Spleen (tissue), 11 donors: Measurements from ENCODE around the gene FASTKD3. TPM values are rescaled to one million over a fixed set of nuclear protein-coding genes. Genes with fewer than 3 reads are reported as not detected.

Source experiments
- DNase-seq: peaks from one replicate; pipeline ENCODE4 v3.0.0-alpha.2; 2020
- H3K27ac ChIP-seq, 8 donors: fragments of 200-600 bp; sonication (generic) in 7 of 8; 1 replicate in 4 of 8; 2 replicates in 4 of 8; pipeline versions ENCODE4 v1.5.0 to v1.8.0; 2016 to 2021; ENCODE audit warnings: inconsistent platforms in 4 of 8, mild to moderate bottlenecking in 4 of 8, moderate library complexity in 1 of 8
- H3K27me3 ChIP-seq, 7 donors: fragments of 200-600 bp; sonication (generic) in 6 of 7; replicated peaks in 1 of 7; 1 replicate in 4 of 7; 2 replicates in 3 of 7; pipeline versions ENCODE4 v1.5.0 to v1.8.0; 2016 to 2021; ENCODE audit warnings: inconsistent platforms in 3 of 7, mild to moderate bottlenecking in 1 of 7
- H3K36me3 ChIP-seq, 6 donors: fragments of 200-600 bp; sonication (generic) in 5 of 6; 1 replicate in 4 of 6; 2 replicates in 2 of 6; pipeline versions ENCODE4 v1.5.0 to v1.8.0; 2016 to 2021; ENCODE audit warnings: inconsistent platforms in 2 of 6
- H3K4me1 ChIP-seq, 6 donors: fragments of 200-600 bp; sonication (generic) in 5 of 6; 1 replicate in 3 of 6; 2 replicates in 3 of 6; pipeline versions ENCODE4 v1.5.0 to v1.8.0; 2016 to 2021; ENCODE audit warnings: inconsistent platforms in 3 of 6
- H3K4me3 ChIP-seq, 8 donors: fragments of 200-600 bp; sonication (generic) in 7 of 8; 1 replicate in 4 of 8; 2 replicates in 4 of 8; pipeline versions ENCODE4 v1.5.0 to v1.8.0; 2016 to 2021; ENCODE audit warnings: inconsistent platforms in 4 of 8, mild to moderate bottlenecking in 4 of 8, moderate library complexity in 2 of 8
- H3K9me3 ChIP-seq, 8 donors: fragments of 200-600 bp; sonication (generic) in 7 of 8; 1 replicate in 4 of 8; 2 replicates in 4 of 8; pipeline versions ENCODE4 v1.5.0 to v1.8.0; 2016 to 2021; ENCODE audit warnings: inconsistent platforms in 4 of 8
- POLR2A ChIP-seq, 3 donors: fragments of 450-650 bp; IDR thresholded peaks; one replicate each; pipeline ENCODE4 v1.5.1; 2017; ENCODE audit warnings: antibody characterized with exemption in 3 of 3, mild to moderate bottlenecking in 1 of 3
- POLR2AphosphoS5 ChIP-seq, 3 donors: sonication (generic); formaldehyde crosslinking; IDR thresholded peaks; one replicate each; pipeline ENCODE4 v1.5.1; 2017; ENCODE audit warnings: antibody characterized with exemption in 3 of 3
- WGBS, 5 donors: extraction: QIAGEN DNeasy Blood & Tissue Kit in 3 of 5; methylation state at CpG; one replicate each; pipeline versions ENCODE4 v1.1.5 to v1.1.7; 2013 to 2018; 5-methylcytosine and 5-hydroxymethylcytosine counted together
- intact Hi-C: fragments of 100-400 bp; cut with DNase I; formaldehyde crosslinking; loops from one replicate; pipeline ENCODE4 v1.15.0; 2023; ENCODE audit warnings: low total_unique reads
- polyA plus RNA-seq, 3 donors: library from polyadenylated mRNA; stranded (reverse); fragments of 200-250 nt; gene quantifications; one replicate each; pipeline ENCODE4 v1.2.1, GENCODE V29; 2013
- total RNA-seq, 7 donors: library from RNA; depleted of rRNA in 3 of 7; stranded (reverse); fragments of >200 nt in 3 of 7; fragmentation: NEBNext Ultra II Directional in 4 of 7; extraction: Animal tissue kit (Norgen Biotek cat#: 25700) in 4 of 7; gene quantifications; one replicate each; pipeline versions ENCODE4 v1.1.0 to v1.2.1, GENCODE V29; 2016 to 2021
- TF ChIP-seq, protein P1 (sequence below), 11 experiments: fragments of 200-600 bp in 7 of 11; fragments of 450-650 bp in 4 of 11; sonication (generic) in 4 of 11; IDR thresholded peaks in 8 of 11; conservative IDR thresholded peaks in 3 of 11; 1 replicate in 7 of 11; 2 replicates in 4 of 11; pipeline versions ENCODE4 v1.4.0 to v1.8.0; 2016 to 2021; ENCODE audit warnings: antibody characterized with exemption in 11 of 11, inconsistent platforms in 4 of 11, mild to moderate bottlenecking in 1 of 11
- donor health status: healthy with polysubstance abuse.
- donor health status: DM: no; HTN: no; CAD: no; lungs with moderate emphysema.
- donor health status: DM: no; HTN: no; CAD: no.
- donor health status: Bipolar disorder and iron deficiency.
- donor health status: healthy.
- donor health status: DM: no; HTN: no; CAD: no.
- donor health status: DM: yes; HTN: yes; CAD: no.

FASTKD3 gene
- total and polyA plus RNA-seq, 10 donors: 8.6 to 19.1 (median 13.7) TPM

DNA sequence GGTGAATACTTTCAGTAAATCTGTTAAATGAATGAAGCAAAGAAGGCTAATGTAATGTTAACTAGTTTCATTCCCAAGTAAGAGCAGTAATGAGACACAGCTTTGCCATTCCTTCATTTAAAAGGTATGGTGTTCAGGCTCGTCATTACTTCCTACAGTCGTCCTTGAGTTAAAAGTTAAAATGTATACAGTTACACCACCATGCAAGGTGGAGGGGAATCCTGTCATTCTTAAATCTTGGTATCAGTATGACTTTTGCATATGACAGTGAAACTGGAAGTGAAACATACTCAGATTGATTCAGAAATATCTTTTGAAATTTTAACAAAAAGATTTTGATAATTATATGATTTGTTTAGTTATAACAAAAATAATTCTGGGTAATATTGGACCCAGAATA lies 26.0 kb upstream of the FASTKD3 start:
- Histone ChIP-seq H3K27me3 (no peaks in the 10 kb centered on the region), H3K4me3 (no peak overlapping the region), H3K4me1 (no peaks in the 10 kb centered on the region), H3K36me3 (peaks cover 0 to 100% (median 86%) of the 10 kb centered on the region in 6 donors), H3K9me3 (no peaks in the 10 kb centered on the region), H3K27ac (no peak overlapping the region)
- WGBS, 5 donors: 59 to 70% (median 66%) methylated on average over 2 of the region's 2 CpGs
- intact Hi-C loops: no loop called here
- no peak for TF ChIP-seq POLR2AphosphoS5 (IDR thresholded peaks at IDR 0.05)
- TF ChIP-seq POLR2A (IDR thresholded peaks at IDR 0.05): no peak
- TF ChIP-seq, protein P1, sequence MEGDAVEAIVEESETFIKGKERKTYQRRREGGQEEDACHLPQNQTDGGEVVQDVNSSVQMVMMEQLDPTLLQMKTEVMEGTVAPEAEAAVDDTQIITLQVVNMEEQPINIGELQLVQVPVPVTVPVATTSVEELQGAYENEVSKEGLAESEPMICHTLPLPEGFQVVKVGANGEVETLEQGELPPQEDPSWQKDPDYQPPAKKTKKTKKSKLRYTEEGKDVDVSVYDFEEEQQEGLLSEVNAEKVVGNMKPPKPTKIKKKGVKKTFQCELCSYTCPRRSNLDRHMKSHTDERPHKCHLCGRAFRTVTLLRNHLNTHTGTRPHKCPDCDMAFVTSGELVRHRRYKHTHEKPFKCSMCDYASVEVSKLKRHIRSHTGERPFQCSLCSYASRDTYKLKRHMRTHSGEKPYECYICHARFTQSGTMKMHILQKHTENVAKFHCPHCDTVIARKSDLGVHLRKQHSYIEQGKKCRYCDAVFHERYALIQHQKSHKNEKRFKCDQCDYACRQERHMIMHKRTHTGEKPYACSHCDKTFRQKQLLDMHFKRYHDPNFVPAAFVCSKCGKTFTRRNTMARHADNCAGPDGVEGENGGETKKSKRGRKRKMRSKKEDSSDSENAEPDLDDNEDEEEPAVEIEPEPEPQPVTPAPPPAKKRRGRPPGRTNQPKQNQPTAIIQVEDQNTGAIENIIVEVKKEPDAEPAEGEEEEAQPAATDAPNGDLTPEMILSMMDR (IDR thresholded peaks at IDR 0.05 in 8 of 11, conservative IDR thresholded peaks at IDR 0.05 in 3 of 11): no peak
- DNase-seq: no peak

DNA sequence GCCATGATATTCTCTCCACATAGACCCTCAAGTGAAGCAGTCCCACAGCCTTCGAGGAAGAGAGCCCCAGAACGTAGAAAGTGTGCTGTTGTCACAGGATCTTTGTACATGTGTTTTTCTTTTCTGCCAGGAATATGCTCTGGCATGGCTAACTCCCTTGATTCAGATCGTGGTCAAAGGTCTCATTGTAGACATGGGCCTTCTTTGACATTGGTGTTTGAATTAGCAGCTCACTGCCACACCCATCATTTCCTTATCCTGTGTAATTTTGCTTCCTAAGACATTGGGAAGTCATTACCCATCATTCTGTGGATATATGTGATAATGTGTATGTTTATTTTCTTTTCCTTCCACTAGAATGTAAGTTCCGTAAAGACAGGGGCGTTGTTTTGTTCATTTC lies 25.6 kb upstream of the FASTKD3 start:
- peak overlapping the region in 1 of 8 donors; percentile 4 for H3K27ac ChIP-seq
- WGBS, 5 donors: 75 to 82% (median 80%) methylated on average over 5 of the region's 5 CpGs
- H3K4me1 ChIP-seq: no peaks in the 10 kb centered on the region
- intact Hi-C loops: no loop called here
- DNase-seq: no peak
- TF ChIP-seq POLR2A (IDR thresholded peaks at IDR 0.05) (no peak), POLR2AphosphoS5 (IDR thresholded peaks at IDR 0.05) (no peak)
- TF ChIP-seq, protein P1 (IDR thresholded peaks at IDR 0.05 in 8 of 11, conservative IDR thresholded peaks at IDR 0.05 in 3 of 11): no peak
- peaks cover 0 to 100% (median 86%) of the 10 kb centered on the region in 6 donors for H3K36me3 ChIP-seq
- no peaks in the 10 kb centered on the region for H3K27me3 ChIP-seq
- no peaks in the 10 kb centered on the region for H3K9me3 ChIP-seq
- H3K4me3 ChIP-seq: no peak overlapping the region

DNA sequence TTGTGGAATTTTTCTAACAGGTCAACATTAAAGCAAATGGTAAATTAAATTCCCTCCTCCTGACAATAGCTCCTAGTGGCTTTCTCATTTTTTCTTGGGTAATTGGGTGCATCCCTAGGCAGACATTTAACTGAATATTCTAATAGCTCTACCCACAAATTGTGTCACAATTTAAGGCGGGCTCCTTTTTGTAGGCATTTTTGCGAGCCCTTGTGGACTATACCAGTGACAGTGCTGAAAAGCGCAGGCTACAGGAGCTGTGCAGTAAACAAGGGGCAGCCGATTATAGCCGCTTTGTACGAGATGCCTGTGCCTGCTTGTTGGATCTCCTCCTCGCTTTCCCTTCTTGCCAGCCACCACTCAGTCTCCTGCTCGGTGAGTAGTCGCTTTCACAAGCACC lies 20.1 kb upstream of the FASTKD3 start:
- no peak overlapping the region for H3K27ac ChIP-seq

DNA sequence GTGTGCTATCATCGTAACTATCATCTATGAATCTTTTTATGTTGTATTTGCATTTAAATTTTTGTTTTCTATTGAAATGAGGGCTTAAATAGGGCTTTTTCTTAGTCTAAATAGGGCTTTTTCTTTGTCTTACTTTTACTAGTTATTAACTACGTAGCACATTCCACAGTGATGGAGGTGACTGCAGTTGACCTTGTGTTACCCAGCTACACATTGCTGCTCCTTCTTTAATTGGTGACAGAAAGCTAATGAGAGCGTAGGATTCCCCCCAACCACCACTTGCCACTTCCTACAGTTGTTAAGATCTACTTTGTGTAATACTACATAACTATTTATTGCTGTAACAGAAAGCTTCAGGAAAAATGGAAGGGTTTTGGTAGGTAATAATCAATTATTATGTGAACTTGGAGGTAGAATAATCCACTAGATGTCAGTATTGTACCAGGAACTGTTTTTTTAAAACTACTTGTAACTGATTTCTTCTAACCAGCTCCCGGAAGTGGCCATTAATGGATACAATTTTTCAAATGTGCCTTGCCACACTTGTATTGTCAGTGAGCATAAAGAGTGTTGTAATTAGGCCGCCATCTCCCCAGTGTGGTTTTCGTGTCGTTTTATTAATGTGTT lies 18.1 kb upstream of the FASTKD3 start:
- Histone ChIP-seq H3K27me3 (no peaks in the 10 kb centered on the region), H3K36me3 (peaks cover 2 to 96% (median 74%) of the 10 kb centered on the region in 6 donors), H3K4me1 (peaks cover 0 to 14% (median 2%) of the 10 kb centered on the region in 6 donors), H3K27ac (no peak overlapping the region), H3K9me3 (no peaks in the 10 kb centered on the region), H3K4me3 (no peak overlapping the region)
- DNase-seq: no peak
- intact Hi-C loops: no loop called here
- WGBS, 5 donors: 68 to 77% (median 72%) methylated on average over 7 of the region's 7 CpGs
- TF ChIP-seq, protein P1 (IDR thresholded peaks at IDR 0.05 in 8 of 11, conservative IDR thresholded peaks at IDR 0.05 in 3 of 11): peak in 10 of 11 experiments; percentile 14 to 62 (median 40)
- TF ChIP-seq POLR2A (IDR thresholded peaks at IDR 0.05): no peak

More for the DNA sequence above, 20.1 kb upstream of the FASTKD3 start:
- Histone ChIP-seq H3K4me3 (no peak overlapping the region), H3K27me3 (no peaks in the 10 kb centered on the region), H3K9me3 (no peaks in the 10 kb centered on the region), H3K36me3 (peaks cover 2 to 96% (median 73%) of the 10 kb centered on the region in 6 donors), H3K4me1 (peaks cover 0 to 8% (median 2%) of the 10 kb centered on the region in 6 donors)
- intact Hi-C loops: no loop called here
- no peak for DNase-seq
- TF ChIP-seq POLR2AphosphoS5 (IDR thresholded peaks at IDR 0.05) (no peak), POLR2A (IDR thresholded peaks at IDR 0.05) (no peak)
- TF ChIP-seq, protein P1 (IDR thresholded peaks at IDR 0.05 in 8 of 11, conservative IDR thresholded peaks at IDR 0.05 in 3 of 11): no peak
- 87 to 96% (median 94%) methylated on average over 9 of the region's 9 CpGs for WGBS, 5 donors
